C4-2B (cell line): Measurements from ENCODE around the gene TMEM132D.

Source experiments
- H3K27ac ChIP-seq: fragments of 450-650 bp; 2 replicates; pipeline ENCODE4 v1.5.1; 2017
- CTCF ChIP-seq: fragments of 450-650 bp; conservative IDR thresholded peaks from 2 replicates; pipeline ENCODE4 v1.5.1; 2017; ENCODE audit warnings: mild to moderate bottlenecking
- ZFX ChIP-seq: fragments of 450-650 bp; IDR thresholded peaks from 2 replicates; pipeline ENCODE4 v1.6.1; 2017

TMEM132D gene

GRCh38 chr12:129241852-129242251 is 662.0 kb downstream of the TMEM132D start:
- no peak overlapping the region for H3K27ac ChIP-seq
- TF ChIP-seq CTCF (no peak), ZFX (no peak)

DNA sequence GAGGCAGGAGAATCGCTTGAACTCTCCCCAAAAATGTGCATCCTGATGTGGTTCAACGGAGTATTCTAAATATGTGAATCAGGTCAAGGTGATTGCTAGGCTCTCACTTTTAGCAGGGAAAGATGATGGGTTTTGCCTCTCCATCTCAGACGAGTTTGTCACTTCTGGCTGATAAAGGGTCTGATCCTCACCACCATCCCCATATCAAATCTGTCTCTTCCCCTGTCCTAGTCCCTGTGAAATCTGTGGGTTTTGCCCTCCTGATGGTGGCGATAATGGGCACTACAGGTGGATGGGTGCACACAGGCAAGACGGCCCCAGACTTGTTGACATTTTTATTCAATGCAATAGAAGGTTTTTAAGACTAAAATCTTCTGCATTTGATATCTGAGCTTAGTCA is 665.9 kb downstream of the TMEM132D start:
- no peak overlapping the region for H3K27ac ChIP-seq
- TF ChIP-seq ZFX, result no peak
- TF ChIP-seq CTCF, result no peak

- H3K27ac ChIP-seq, result no peak overlapping the region
- TF ChIP-seq ZFX, result no peak
- no peak for TF ChIP-seq CTCF
Measured at GRCh38 chr12:129234209-129234608, 669.6 kb downstream of the TMEM132D start.

DNA sequence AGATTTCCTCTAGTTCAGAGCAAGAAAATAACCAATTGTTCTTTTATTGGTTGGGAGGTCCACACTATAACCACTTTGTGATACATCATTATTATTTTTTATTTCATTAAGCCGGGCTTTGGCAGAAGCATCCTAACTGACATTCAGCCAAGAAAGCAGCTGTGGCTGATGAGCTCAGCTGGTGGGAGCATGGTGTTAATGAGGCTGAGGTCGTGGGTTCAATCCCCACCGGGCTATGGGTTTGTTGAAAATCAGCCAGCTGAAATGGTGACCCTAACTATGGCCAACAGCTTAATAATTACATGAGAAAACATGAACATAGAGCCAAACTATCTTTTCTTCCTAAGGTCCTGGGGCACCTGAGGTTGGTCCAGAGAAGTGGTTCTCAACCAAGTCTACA is 672.3 kb downstream of the TMEM132D start:
- TF ChIP-seq CTCF (no peak), ZFX (no peak)
- no peak overlapping the region for H3K27ac ChIP-seq

DNA sequence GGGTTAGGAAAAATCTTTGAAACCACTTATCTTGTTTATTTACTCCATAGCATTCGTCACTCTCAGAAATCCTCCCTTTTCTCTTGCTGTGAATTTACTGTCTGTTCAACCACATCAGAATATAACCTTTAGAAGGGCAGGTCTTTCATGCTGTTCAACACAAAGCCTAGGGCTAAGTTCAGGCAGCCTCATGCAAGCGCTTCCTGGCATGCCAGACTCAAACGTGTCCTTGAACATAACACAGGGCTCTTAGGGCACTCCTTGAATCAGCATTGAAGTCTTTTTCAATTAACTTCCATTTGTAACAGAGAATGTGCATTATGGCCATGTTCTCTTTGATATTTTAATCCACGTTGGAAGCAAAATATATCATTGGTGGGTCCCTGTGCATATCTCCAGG is 672.8 kb downstream of the TMEM132D start:
- TF ChIP-seq ZFX, result no peak
- no peak for TF ChIP-seq CTCF
- no peak overlapping the region for H3K27ac ChIP-seq

GRCh38 chr12:129226851-129227250 is 677.0 kb downstream of the TMEM132D start:
- H3K27ac ChIP-seq, result no peak overlapping the region
- TF ChIP-seq CTCF (no peak), ZFX (no peak)

DNA sequence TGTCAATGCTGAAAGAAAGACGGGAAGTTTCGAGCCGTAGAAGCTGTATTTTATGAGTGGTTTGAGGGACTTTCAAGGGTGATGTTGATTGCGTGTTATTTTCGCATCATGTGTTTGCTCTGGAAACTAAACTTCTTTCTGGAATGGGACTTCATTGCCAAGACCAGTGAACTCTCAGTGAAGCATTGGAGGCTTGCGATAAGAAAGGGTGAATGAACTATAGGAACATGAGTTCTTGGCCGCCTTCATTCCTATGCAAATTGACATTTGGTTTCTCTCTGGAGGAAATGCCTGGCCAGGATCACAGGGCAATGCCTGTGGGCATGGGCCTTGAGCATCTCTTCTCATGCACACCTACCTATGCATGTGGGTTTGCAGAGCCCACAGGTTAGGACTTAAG is 677.8 kb downstream of the TMEM132D start:
- TF ChIP-seq CTCF (no peak), ZFX (no peak)
- H3K27ac ChIP-seq, result no peak overlapping the region

- TF ChIP-seq ZFX (no peak), CTCF (no peak)
- H3K27ac ChIP-seq, result no peak overlapping the region
Measured at GRCh38 chr12:129215556-129215955, 688.3 kb downstream of the TMEM132D start.
